Spinal cord (tissue), 10 donors: ENCODE results near the gene NDUFA13. TPM values are rescaled to one million over a fixed set of nuclear protein-coding genes. Genes with fewer than 3 reads are reported as not detected.

ENCODE experiments used
- DNase-seq, 6 donors: peaks; one replicate each; pipeline versions ENCODE4 v3.0.0 to v3.0.0-alpha.2; 2013 to 2015; ENCODE audit warnings: low spot score in 6 of 6, low read depth in 4 of 6
- H3K27ac ChIP-seq: one replicate; pipeline ENCODE4 v1.5.1; 2013; ENCODE audit warnings: low read depth, low read length, control low read depth
- H3K27me3 ChIP-seq: one replicate; pipeline ENCODE4 v1.6.1; 2013; ENCODE audit warnings: low read length; ENCODE audit not compliant: control insufficient read depth, insufficient read depth
- H3K36me3 ChIP-seq: one replicate; pipeline ENCODE4 v1.6.1; 2013; ENCODE audit warnings: low read length; ENCODE audit not compliant: control insufficient read depth, insufficient read depth
- H3K4me1 ChIP-seq: one replicate; pipeline ENCODE4 v1.6.1; 2013; ENCODE audit warnings: low read length; ENCODE audit not compliant: control insufficient read depth, insufficient read depth
- H3K4me3 ChIP-seq: one replicate; pipeline ENCODE4 v1.5.1; 2013; ENCODE audit warnings: low read depth, low read length, control low read depth
- H3K9me3 ChIP-seq: one replicate; pipeline ENCODE4 v1.6.1; 2013; ENCODE audit warnings: low read length; ENCODE audit not compliant: control insufficient read depth, insufficient read depth
- WGBS: methylation state at CpG from one replicate; pipeline ENCODE4 v1.1.5; 2013; ENCODE audit warnings: missing lambda C conversion rate; ENCODE audit not compliant: insufficient coverage; 5-methylcytosine and 5-hydroxymethylcytosine counted together
- polyA plus RNA-seq, 2 donors: library from polyadenylated mRNA; unstranded; fragments of 120-200 nt; gene quantifications; one replicate each; pipeline ENCODE4 v1.2.1, GENCODE V29; 2013; ENCODE audit not compliant: insufficient read length in 2 of 2
- total RNA-seq, 2 donors: library from RNA; depleted of rRNA in 1 of 2; stranded (reverse); fragments of 120-200 nt in 1 of 2; fragments of >200 nt in 1 of 2; gene quantifications; one replicate each; pipeline versions ENCODE4 v1.2.3 to v1.2.4, GENCODE V29; 2013 to 2014
- donor health status: healthy.

The NDUFA13 gene
- total and polyA plus RNA-seq, 4 donors = 103 to 393 (median 345) TPM

DNA sequence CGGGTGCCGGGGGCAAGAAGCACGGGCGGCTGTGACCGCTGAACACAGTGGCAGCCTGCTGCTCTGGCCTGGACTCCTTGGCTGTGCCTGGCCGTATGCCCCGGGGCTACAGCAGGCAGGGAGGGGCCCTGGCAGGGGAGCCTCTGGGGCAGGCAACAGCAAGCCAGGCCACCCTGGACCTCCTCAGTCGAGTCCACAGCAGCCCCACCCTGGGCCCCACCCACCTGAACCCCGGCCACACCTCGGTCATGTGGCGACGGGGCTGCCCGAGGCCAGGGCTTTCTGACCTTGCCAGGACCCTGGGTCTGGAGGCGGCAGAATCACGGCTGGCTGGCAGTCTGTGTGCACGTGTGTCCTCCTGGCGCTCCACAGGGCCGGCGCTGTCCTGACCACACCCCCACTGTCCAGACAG lies 30.7 kb downstream of the NDUFA13 start:
- no peak overlapping the region for H3K27ac ChIP-seq
- WGBS = 70% methylated on average over 19 of the region's 19 CpGs
- H3K27me3 ChIP-seq = peaks cover 4% of the 10 kb centered on the region
- no peak overlapping the region for H3K4me3 ChIP-seq
- H3K9me3 ChIP-seq = no peaks in the 10 kb centered on the region
- DNase-seq = no peak
- H3K36me3 ChIP-seq = peaks cover 10% of the 10 kb centered on the region
- peaks cover 2% of the 10 kb centered on the region for H3K4me1 ChIP-seq

DNA sequence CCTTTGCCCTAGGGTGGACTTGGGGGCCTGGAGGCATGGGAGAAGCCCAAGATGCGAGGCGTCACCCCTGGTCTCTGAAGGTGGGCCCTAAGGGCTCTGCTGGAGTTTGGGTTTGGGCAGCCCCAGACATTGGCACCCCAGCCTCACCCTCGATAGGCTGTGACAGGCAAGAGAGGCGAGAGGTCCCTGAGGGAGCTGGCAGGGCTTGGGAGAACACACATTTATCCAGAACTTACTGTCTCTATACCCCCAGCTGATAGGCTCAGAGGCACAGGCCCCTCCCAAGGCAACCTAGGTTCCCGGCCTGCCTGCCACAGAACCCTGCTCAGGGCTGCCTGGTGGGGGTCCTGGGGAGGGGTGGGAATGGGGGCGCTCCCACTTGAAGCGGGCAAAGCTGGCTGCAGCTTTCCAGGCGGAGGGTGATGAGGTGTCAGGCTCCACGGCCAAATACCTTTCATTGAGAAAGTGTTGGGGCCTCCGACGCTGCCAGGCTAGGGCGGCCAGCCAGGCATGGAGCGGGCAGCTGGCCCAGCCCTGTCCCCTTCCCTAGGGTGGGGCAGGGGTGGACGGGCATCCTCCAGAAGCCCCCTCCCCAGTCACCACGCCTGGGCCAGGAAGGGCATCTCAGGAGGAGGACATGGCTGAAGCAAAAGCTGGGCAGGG lies 31.8 kb downstream of the NDUFA13 start:
- H3K4me3 ChIP-seq = no peak overlapping the region
- no peaks in the 10 kb centered on the region for H3K4me1 ChIP-seq
- no peak overlapping the region for H3K27ac ChIP-seq
- H3K27me3 ChIP-seq = no peaks in the 10 kb centered on the region
- peaks cover 10% of the 10 kb centered on the region for H3K36me3 ChIP-seq
- 53% methylated on average over 14 of the region's 15 CpGs for WGBS
- H3K9me3 ChIP-seq = no peaks in the 10 kb centered on the region
- DNase-seq = no peak

DNA sequence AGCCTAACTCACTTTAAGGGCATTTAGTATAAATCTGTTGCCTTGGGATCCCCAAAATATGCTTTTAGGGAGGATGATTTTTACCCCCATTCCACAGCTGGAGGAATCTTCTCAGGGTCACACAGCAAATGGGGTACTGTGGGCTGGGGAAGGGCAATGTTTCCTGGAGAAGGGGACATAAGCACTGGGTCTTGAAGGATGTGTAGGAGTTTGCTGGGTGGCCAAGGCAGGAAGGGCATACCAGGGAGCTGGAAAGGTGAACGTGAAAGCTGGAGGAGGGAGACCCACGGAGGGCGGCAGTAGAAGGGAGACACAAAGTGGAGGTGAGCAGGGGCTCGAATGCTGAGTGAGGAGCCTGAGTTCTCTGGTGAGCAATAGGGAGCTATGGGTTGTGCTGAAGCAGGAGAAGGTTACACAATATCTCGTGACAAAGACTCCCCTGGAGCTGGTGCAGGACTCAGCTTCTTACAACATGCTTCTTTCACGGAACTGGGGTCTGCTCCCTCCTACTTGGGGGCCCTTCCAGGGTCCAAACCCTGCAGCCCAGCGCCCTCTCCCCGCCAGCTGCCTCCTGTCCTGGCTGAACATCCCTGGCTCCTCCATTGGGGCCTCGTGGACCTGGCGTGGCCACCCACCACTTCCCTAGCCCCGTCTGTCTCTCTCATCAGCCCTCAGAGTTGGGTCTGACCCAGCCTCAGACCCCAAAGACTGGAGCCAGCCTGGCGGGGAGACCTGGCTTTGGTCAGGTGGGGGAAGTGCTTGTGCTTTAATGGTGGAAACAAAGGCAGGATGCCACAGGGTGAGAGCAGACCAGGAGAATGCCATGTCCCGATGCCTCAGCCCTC lies 33.1 kb downstream of the NDUFA13 start:
- Histone ChIP-seq H3K9me3 (no peaks in the 10 kb centered on the region), H3K27me3 (no peaks in the 10 kb centered on the region), H3K4me3 (no peak overlapping the region), H3K4me1 (no peaks in the 10 kb centered on the region), H3K36me3 (peaks cover 10% of the 10 kb centered on the region), H3K27ac (no peak overlapping the region)
- 78% methylated on average over 11 of the region's 13 CpGs for WGBS
- no peak for DNase-seq

DNA sequence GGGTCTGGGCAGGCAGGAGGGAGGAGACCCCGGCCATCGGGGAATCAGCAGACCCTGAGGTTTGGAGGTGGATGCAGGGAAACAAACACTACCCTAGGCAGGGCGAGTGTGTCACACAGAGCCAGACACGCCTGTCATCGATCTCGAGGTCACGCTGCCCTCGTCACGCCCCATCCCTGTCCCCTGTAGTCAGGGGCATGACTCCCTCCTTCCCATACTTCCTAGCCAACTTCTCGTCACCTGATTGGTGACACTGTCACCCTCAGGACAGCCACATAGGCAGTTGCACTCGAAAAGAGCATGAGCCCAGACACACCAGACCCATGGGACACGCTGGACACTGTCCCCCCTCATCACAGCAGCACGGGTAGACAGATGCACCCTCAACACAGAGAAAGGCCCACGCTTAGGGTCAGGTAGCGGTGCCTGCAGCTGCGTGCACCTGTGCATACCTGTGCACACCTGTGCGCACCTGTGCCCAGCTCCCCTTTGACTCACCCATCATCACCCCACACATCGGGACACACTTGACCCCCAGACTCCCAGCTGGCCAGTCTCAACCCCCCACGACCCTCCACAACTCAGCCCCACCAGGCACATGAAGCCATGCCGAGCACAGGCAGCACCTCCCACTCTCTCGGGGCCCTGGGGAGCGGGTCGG lies 33.9 kb downstream of the NDUFA13 start:
- Histone ChIP-seq H3K4me1 (no peaks in the 10 kb centered on the region), H3K9me3 (no peaks in the 10 kb centered on the region), H3K36me3 (peaks cover 9% of the 10 kb centered on the region), H3K4me3 (no peak overlapping the region), H3K27me3 (no peaks in the 10 kb centered on the region), H3K27ac (no peak overlapping the region)
- 78% methylated on average over 23 of the region's 23 CpGs for WGBS
- no peak for DNase-seq

DNA sequence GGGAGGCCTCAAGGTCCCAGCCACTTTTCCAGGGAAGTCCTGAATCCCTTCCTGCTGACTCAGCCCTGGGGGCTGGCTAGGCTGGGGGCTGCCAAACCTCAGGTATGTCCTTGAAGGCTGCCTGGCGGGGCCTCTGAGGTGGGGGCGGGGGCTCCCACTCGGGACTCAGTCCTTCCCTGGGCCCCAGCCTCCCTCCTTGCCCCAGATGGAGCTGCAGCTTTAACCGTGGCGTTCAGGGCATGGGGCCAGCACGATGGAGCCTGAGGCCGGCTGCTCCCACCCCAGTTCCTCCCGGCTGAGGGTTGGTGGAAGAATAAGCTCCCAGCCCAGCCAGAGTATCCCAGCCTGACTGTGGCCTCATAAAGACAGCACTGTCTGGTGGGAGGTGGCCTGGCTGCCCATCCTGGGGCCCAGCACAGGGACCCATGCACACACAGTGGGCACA lies 34.5 kb downstream of the NDUFA13 start:
- DNase-seq = no peak
- Histone ChIP-seq H3K4me1 (no peaks in the 10 kb centered on the region), H3K27me3 (no peaks in the 10 kb centered on the region), H3K27ac (no peak overlapping the region), H3K9me3 (no peaks in the 10 kb centered on the region), H3K36me3 (peaks cover 4% of the 10 kb centered on the region), H3K4me3 (no peak overlapping the region)
- 60% methylated on average over 7 of the region's 8 CpGs for WGBS

DNA sequence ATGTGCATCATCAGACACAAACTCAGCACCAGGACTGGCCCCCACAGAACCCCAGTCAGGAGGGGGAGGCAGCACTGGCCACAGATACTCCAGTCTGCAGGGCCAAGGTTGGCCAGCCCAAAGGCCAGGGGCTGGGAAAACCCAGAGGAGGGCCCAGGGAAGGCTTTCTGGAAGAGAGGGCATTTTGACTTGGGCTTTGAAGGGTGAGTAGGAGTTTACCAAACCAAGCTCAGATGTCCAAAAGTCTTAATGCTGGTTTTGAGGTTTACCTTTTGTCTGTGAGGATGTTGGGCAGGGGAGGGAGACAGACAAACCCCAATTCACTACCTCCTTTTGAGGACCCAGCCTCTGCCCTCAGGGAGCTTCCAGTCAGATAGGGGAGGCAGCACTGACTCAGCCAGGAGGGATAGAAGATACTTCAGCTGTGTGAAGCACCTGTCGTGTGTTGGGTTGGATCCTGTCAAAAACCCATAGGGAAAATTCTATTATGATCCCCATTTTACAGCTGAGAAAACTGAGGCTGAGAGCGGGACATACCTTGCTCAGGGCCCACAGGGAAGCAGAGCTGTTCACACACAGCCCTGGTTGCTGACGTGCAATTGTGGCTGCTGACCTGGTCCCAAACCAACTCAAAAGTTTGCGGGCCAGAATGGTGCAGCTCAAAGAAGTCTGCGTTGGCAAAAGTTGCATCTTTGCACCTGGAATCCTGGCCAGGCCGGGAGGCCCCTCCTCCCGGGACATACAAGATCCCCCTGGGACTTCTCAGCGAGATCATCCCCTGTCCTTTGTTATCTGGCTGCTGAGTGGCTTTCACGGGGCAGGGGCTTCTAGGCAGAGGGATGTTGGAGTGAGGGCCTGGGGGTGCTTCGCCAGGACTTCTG lies 35.2 kb downstream of the NDUFA13 start:
- no peak overlapping the region for H3K4me3 ChIP-seq
- no peak overlapping the region for H3K27ac ChIP-seq
- H3K9me3 ChIP-seq = no peaks in the 10 kb centered on the region
- no peaks in the 10 kb centered on the region for H3K4me1 ChIP-seq
- 90% methylated on average over 7 of the region's 10 CpGs for WGBS
- H3K36me3 ChIP-seq = no peaks in the 10 kb centered on the region
- H3K27me3 ChIP-seq = no peaks in the 10 kb centered on the region
- DNase-seq = no peak

DNA sequence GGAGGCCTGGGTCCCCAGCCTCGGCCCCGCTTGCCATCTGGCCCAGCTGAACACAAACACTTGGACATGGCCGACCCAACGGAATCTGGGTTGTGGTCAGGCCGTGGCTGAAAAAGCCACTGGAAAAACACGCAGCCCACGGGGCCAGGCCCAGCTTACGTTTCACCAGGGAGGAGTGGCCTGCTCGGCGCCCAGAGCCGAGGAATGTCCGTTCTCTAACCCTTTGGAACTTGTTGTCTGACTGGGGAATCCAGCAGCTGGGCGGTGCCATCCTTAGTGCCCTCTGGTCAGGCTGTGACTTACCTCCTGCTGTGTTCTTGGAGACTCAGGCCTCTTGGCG lies 35.8 kb downstream of the NDUFA13 start:
- Histone ChIP-seq H3K27me3 (no peaks in the 10 kb centered on the region), H3K4me3 (no peak overlapping the region), H3K27ac (no peak overlapping the region), H3K9me3 (no peaks in the 10 kb centered on the region), H3K36me3 (no peaks in the 10 kb centered on the region), H3K4me1 (no peaks in the 10 kb centered on the region)
- 76% methylated on average over 14 of the region's 14 CpGs for WGBS
- DNase-seq = no peak

DNA sequence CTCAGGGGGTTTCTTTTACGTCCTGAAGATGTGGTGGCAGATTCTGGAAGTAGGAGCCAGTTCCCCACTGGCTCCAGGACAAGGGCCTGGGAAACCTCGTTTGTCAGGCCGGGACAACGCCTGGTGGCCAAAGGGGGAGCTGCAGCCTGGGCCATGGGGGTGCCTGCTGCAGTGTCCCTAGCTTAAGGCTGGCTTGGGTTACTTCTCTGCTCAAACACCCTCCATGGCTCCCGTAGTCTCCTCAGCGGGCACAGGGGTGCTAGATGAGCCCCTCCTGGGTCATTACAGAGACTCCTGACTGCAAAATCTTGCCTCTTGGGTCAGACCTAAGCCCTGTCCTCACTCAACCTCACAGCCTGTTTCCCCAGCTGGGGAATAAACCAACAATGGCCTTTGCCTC lies 36.8 kb downstream of the NDUFA13 start:
- 50% methylated on average over 6 of the region's 6 CpGs for WGBS
- DNase-seq = no peak

DNA sequence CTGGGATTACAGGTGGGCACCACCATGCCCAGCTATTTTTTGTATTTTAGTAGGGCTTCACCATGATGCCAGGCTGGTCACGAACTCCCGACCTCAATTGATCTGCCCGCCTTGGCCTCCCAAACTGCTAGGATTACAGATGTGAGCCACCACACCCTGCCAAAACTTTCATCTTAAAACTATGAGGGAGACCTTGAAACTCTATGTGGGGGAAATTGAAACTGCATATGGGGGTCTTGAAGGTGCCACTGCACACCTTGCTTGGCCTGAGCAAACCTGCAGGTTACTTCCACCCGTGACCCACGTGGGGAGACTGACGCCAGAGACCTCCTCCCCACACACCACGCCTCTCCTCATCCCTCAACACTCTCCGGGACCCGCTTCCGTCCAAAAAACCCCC lies 37.6 kb downstream of the NDUFA13 start:
- WGBS = no CpG with 5 or more reads among the region's 10 CpGs
- H3K9me3 ChIP-seq = no peaks in the 10 kb centered on the region

More for the DNA sequence above, 36.8 kb downstream of the NDUFA13 start:
- H3K4me1 ChIP-seq = no peaks in the 10 kb centered on the region
- no peak overlapping the region for H3K27ac ChIP-seq
- H3K9me3 ChIP-seq = no peaks in the 10 kb centered on the region
- no peaks in the 10 kb centered on the region for H3K27me3 ChIP-seq
- no peaks in the 10 kb centered on the region for H3K36me3 ChIP-seq
- H3K4me3 ChIP-seq = no peak overlapping the region

More for the DNA sequence above, 37.6 kb downstream of the NDUFA13 start:
- DNase-seq = no peak
- Histone ChIP-seq H3K27ac (no peak overlapping the region), H3K27me3 (no peaks in the 10 kb centered on the region), H3K36me3 (peaks cover 8% of the 10 kb centered on the region), H3K4me1 (no peaks in the 10 kb centered on the region), H3K4me3 (no peak overlapping the region)
